C4-2B (cell line): Measurements from ENCODE around the gene SHC2.

ENCODE experiments used
- ZFX ChIP-seq: fragments of 450-650 bp; IDR thresholded peaks from 2 replicates; pipeline ENCODE4 v1.6.1; 2017
- TF ChIP-seq, protein P1 (sequence below): fragments of 450-650 bp; conservative IDR thresholded peaks from 2 replicates; pipeline ENCODE4 v1.5.1; 2017; ENCODE audit warnings: mild to moderate bottlenecking

DNA sequence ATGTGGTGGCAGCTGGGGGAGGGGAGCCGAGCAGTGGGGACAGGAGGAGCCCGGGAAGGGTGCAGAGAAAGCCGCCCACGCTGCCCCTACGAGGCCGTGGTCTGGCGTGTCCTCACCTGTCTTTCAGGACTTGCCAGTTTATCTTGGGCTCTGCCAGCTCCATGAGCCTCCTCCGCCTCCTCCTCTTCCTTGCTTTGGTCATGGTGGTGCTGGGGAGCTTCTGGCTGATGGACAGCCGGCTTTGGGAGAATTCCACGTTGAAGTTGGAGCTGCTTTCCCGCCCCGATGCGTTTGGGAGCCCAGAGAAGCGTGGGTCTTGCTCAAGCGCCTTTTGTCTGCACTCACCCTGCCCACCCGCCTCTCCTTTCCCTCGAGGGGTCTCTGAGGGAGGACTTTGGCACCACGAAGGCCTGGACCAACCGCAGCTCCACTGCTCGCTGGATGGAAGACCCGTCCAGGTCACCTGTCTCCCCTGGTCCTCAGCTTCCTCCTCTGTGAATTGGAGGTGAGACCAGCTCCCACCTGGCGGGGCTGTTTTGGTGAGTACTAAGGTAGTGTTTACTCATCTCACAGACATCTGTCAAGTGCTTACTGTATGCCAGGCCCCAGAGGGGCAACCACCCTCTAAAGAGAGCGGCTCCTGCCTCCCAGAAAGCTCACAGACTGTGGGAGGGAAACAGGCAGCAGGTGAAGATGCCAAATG is 86.5 kb downstream of the SHC2 start:
- TF ChIP-seq, protein P1, sequence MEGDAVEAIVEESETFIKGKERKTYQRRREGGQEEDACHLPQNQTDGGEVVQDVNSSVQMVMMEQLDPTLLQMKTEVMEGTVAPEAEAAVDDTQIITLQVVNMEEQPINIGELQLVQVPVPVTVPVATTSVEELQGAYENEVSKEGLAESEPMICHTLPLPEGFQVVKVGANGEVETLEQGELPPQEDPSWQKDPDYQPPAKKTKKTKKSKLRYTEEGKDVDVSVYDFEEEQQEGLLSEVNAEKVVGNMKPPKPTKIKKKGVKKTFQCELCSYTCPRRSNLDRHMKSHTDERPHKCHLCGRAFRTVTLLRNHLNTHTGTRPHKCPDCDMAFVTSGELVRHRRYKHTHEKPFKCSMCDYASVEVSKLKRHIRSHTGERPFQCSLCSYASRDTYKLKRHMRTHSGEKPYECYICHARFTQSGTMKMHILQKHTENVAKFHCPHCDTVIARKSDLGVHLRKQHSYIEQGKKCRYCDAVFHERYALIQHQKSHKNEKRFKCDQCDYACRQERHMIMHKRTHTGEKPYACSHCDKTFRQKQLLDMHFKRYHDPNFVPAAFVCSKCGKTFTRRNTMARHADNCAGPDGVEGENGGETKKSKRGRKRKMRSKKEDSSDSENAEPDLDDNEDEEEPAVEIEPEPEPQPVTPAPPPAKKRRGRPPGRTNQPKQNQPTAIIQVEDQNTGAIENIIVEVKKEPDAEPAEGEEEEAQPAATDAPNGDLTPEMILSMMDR, result no peak
- TF ChIP-seq ZFX, result no peak
